SH-SY5Y (cell line): ENCODE results near the gene NRG2.

ENCODE experiments used
- GATA2 ChIP-seq: IDR thresholded peaks from 2 replicates; pipeline ENCODE4 v1.6.1; 2011; ENCODE audit warnings: mild to moderate bottlenecking, low read depth, low read length
- GATA3 ChIP-seq: IDR thresholded peaks from 2 replicates; pipeline ENCODE4 v1.6.1; 2011; ENCODE audit warnings: low read depth, mild to moderate bottlenecking, low read length, moderate library complexity

Gene NRG2

GRCh38 chr5:140042643-140043507, at the start of gene NRG2:
TSS of gene NRG2 (minus strand) at chr5:140043299.
- TF ChIP-seq GATA2 (peak; percentile 55), GATA3 (no peak)

- no peak for TF ChIP-seq GATA2
- TF ChIP-seq GATA3: no peak
Observed at GRCh38 chr5:140090251-140090650, 47.2 kb upstream of the NRG2 start.

GRCh38 chr5:140084541-140084940, 41.4 kb upstream of the NRG2 start:
- TF ChIP-seq GATA3: no peak
- TF ChIP-seq GATA2: no peak

DNA sequence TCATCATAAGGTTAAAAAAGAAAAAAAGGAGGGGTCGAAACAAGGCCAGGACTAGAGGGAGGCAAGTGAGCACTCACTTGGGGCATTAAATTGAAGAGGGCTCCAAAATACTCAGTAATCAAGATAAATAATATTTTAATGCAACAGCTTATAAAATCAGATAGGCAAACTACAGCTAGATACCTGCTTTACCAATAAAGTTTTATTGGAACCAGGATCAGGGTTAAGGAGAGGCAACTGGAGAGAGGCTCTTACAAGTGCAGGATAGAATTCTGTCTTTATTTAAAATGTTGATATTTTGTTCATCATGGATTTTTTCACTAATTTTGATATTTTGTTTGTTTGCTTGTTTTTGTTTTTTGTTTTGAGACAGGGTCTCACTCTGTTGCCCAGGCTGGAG, 40.6 kb upstream of the NRG2 start:
- TF ChIP-seq GATA2 (no peak), GATA3 (no peak)

DNA sequence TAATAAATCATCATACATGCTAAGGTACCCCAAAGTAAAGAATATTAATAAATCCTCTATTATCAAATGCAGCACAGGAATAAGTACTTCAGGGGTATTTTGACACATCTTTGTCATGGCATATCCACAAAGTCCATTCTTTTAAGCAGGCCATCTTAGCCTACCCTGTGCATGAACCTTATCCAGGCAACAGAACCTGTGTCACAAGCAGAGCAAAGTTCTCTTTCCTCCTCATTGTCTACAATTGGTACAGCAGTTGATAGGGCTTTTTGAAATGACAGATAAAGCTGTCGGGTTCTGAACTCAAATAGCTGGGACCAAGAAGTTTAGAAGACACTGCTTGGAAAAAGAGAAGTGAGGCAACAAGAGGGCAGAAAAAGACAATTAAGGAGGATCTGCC, 40.0 kb upstream of the NRG2 start:
- TF ChIP-seq GATA2 (no peak), GATA3 (no peak)

- no peak for TF ChIP-seq GATA2
- TF ChIP-seq GATA3: no peak
Observed at GRCh38 chr5:140076788-140077187, 33.7 kb upstream of the NRG2 start.

GRCh38 chr5:140076142-140076541, 33.0 kb upstream of the NRG2 start:
- no peak for TF ChIP-seq GATA2
- no peak for TF ChIP-seq GATA3

DNA sequence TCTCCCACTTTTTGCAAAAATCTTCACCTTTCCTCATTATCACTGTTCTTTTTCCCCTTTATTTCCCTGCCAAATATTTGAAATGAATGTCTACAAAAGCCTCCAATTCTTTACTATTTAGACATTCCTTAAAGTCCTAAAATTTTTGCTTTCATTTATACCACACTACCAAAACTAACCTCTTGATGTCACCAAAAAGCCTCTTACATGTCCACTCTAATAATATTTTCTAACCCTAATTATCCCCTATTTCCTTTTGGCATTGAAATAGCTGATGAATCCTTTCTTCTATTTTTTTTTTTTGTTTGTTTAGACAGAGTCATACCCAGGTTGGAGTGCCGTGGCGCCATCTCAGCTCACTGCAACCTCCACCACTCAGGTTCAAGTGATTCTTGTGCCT, 32.3 kb upstream of the NRG2 start:
- TF ChIP-seq GATA2 (no peak), GATA3 (no peak)

- TF ChIP-seq GATA2 (no peak), GATA3 (no peak)
Observed at GRCh38 chr5:140073296-140073695, 30.2 kb upstream of the NRG2 start.

GRCh38 chr5:140072812-140073211, 29.7 kb upstream of the NRG2 start:
- TF ChIP-seq GATA3 (no peak), GATA2 (no peak)

GRCh38 chr5:140060816-140061215, 17.7 kb upstream of the NRG2 start:
- TF ChIP-seq GATA3: no peak
- TF ChIP-seq GATA2: no peak

DNA sequence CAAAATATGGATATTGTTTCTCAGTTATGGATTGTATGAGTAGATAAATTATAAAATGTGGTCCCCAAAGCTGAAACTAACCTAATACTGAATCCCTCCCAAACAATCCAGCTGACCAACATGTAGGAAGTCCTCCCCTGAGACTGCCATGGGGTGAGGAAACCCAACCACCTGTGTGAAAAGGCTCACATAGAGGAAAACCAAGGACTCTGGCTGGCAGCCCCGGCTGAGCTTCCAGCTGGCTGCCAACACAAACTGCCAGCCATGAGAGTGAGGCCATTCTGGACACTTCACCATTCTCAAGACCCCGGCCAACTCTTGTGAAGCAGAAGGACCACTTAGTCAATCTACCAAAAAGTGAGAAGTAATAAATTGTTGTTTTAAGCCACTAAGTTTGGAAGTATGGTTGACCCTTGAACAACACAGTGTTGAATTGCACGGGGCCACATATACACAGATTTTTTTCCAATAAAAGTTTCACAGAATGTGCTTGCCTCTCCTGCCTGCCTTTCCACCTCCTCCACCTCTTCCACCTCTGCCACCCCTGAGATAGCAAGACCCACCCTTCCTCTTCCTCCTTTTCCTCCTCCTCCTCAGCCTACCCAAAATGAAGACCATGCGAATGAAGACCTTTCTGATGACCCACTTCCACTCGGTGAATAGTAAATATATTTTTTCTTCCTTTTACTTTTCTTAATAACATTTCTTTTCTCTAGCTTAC, 15.3 kb upstream of the NRG2 start:
- TF ChIP-seq GATA3: no peak
- no peak for TF ChIP-seq GATA2

DNA sequence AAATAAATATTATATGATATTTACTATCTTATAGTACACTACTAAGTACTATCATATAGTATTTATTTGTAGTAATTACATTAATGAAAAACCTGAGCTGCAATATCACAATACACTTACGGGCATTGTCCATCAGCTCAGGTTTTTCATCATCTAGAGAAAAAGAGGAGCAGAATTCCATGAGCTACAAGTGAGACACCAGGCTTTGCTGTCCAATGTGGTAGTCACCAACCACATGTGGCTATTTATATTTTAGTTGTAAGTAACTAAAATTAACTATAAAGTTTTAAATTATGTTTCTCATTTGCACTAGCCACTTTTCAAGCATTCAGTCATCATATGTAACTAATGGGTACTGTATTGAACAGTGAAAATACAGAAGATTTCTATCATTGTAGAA, 13.8 kb upstream of the NRG2 start:
- TF ChIP-seq GATA3 (no peak), GATA2 (no peak)

- TF ChIP-seq GATA2 (no peak), GATA3 (no peak)
Observed at GRCh38 chr5:140055152-140055551, 12.1 kb upstream of the NRG2 start.

DNA sequence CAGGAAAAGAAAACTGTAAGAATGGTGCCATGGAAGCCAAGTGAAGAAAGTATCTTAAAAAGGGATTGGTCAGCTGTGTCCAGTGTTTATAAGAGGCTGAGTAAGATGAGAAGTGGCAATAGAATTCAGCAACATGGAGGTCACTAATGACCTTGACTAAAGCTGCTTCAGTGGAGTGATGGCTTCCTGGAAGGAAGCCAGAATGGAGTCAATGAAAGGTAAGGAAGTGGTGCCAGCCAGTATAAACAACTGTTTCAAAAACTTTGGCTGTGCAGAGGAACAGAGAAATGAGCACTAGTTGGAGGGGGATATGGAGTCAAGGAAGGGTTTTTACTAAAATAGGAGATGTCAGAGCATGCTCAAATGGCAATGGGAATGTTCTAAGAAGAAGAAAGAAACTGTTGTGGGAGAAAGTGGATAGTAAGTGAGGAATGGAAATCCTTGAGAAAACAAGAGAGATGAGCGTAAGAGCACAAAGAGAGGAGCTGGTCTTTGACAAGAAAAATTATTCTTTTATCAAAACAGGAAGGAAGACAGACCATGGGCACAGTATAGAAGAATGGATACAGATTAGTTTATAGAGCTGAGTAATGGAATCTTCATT, 11.1 kb upstream of the NRG2 start:
- TF ChIP-seq GATA2 (no peak), GATA3 (no peak)

- TF ChIP-seq GATA2: no peak
- no peak for TF ChIP-seq GATA3
Observed at GRCh38 chr5:140051950-140052349, 8.9 kb upstream of the NRG2 start.
